Endodermal cell (in vitro differentiated cells): ENCODE data around the gene RPH3AL. TPM values are rescaled to one million over a fixed set of nuclear protein-coding genes. Genes with fewer than 3 reads are reported as not detected.
"Not testable (repeated sequence)": the region's sequence is repeated elsewhere in the genome, so short reads cannot be mapped to it uniquely, and the experiment has no call there.

ENCODE experiments used
- DNase-seq: peaks from one replicate; pipeline ENCODE4 v3.0.0-alpha.2; 2017
- H3K27ac ChIP-seq: 2 replicates; pipeline ENCODE4 v1.5.1; 2013; ENCODE audit warnings: mild to moderate bottlenecking, low read depth, low read length, moderate library complexity
- H3K27me3 ChIP-seq: 2 replicates; pipeline ENCODE4 v1.6.1; 2013; ENCODE audit warnings: mild to moderate bottlenecking, low read length, moderate library complexity; ENCODE audit not compliant: insufficient read depth, control insufficient read depth, poor library complexity, severe bottlenecking
- H3K36me3 ChIP-seq: 2 replicates; pipeline ENCODE4 v1.7.0; 2013; ENCODE audit warnings: mild to moderate bottlenecking, low read length, moderate library complexity; ENCODE audit not compliant: control insufficient read depth, insufficient read depth
- H3K4me1 ChIP-seq: one replicate; pipeline ENCODE4 v1.7.0; 2013; ENCODE audit warnings: low read length; ENCODE audit not compliant: control insufficient read depth, insufficient read depth
- H3K4me3 ChIP-seq: 2 replicates; pipeline ENCODE4 v1.5.1; 2013; ENCODE audit warnings: mild to moderate bottlenecking, low read length, moderate library complexity
- H3K9ac ChIP-seq: 2 replicates; pipeline ENCODE4 v1.6.1; 2013; ENCODE audit warnings: mild to moderate bottlenecking, low read length, moderate library complexity; ENCODE audit not compliant: poor library complexity, severe bottlenecking; ENCODE audit errors: extremely low read depth
- H3K9me3 ChIP-seq: 2 replicates; pipeline ENCODE4 v1.6.1; 2013; ENCODE audit warnings: mild to moderate bottlenecking, low read length, moderate library complexity; ENCODE audit not compliant: control insufficient read depth
- H3K27ac Mint-ChIP-seq: 2 replicates; pipeline ENCODE4 v1.8.0; 2020; ENCODE audit warnings: mixed read lengths
- H3K27me3 Mint-ChIP-seq: 2 replicates; pipeline ENCODE4 v1.8.0; 2021; ENCODE audit warnings: mild to moderate bottlenecking, mixed read lengths; ENCODE audit not compliant: insufficient read depth
- H3K36me3 Mint-ChIP-seq: 2 replicates; pipeline ENCODE4 v1.8.0; 2020; ENCODE audit warnings: low read depth, mixed read lengths
- H3K4me1 Mint-ChIP-seq: 2 replicates; pipeline ENCODE4 v1.8.0; 2020; ENCODE audit warnings: mixed read lengths
- H3K4me3 Mint-ChIP-seq: 2 replicates; pipeline ENCODE4 v1.8.0; 2020; ENCODE audit warnings: mild to moderate bottlenecking, moderate library complexity, mixed read lengths
- H3K9me3 Mint-ChIP-seq: 2 replicates; pipeline ENCODE4 v1.8.0; 2020; ENCODE audit warnings: mild to moderate bottlenecking, mixed read lengths
- WGBS, 2 experiments: methylation state at CpG; one replicate each; pipeline versions ENCODE4 v1.1.5 to v1.1.7; 2013; ENCODE audit warnings: missing lambda C conversion rate in 2 of 2, mixed read lengths in 1 of 2; ENCODE audit not compliant: insufficient coverage in 1 of 2, insufficient read length in 1 of 2; 5-methylcytosine and 5-hydroxymethylcytosine counted together
- total RNA-seq, 2 donors: library from RNA; stranded (reverse); fragmentation: NEBNext Ultra II Directional in 1 of 2; extraction: Animal tissue kit (Norgen Biotek cat#: 25700) in 1 of 2; gene quantifications; 2 replicates in 1 of 2; 3 replicates in 1 of 2; pipeline ENCODE4 v1.2.1, GENCODE V29; 2021
- TF ChIP-seq, protein P1 (sequence below): fragments of 200-600 bp; sonication (generic); conservative IDR thresholded peaks from 2 replicates; pipeline ENCODE4 v1.5.0; 2021; ENCODE audit warnings: antibody characterized with exemption, mild to moderate bottlenecking

Gene RPH3AL
- total RNA-seq, 2 donors from 2014 or later, result 14.7 to 16.9 TPM

- Histone ChIP-seq H3K27me3 (peaks cover 2% of the 10 kb centered on the region), H3K4me3 (no peak overlapping the region), H3K36me3 (no peaks in the 10 kb centered on the region), H3K4me1 (no peaks in the 10 kb centered on the region), H3K27ac (no peak overlapping the region), H3K9me3 (no peaks in the 10 kb centered on the region), H3K9ac (no peak overlapping the region)
- Mint-ChIP-seq H3K9me3 (no peaks in the 10 kb centered on the region), H3K4me1 (no peaks in the 10 kb centered on the region), H3K4me3 (no peak overlapping the region), H3K27ac (no peak overlapping the region), H3K27me3 (peaks cover 2% of the 10 kb centered on the region), H3K36me3 (no peaks in the 10 kb centered on the region)
- WGBS, 2 experiments, result 83 to 97% methylated on average over 2 to 11 of the region's 11 CpGs
- no peak for DNase-seq
- TF ChIP-seq, protein P1, sequence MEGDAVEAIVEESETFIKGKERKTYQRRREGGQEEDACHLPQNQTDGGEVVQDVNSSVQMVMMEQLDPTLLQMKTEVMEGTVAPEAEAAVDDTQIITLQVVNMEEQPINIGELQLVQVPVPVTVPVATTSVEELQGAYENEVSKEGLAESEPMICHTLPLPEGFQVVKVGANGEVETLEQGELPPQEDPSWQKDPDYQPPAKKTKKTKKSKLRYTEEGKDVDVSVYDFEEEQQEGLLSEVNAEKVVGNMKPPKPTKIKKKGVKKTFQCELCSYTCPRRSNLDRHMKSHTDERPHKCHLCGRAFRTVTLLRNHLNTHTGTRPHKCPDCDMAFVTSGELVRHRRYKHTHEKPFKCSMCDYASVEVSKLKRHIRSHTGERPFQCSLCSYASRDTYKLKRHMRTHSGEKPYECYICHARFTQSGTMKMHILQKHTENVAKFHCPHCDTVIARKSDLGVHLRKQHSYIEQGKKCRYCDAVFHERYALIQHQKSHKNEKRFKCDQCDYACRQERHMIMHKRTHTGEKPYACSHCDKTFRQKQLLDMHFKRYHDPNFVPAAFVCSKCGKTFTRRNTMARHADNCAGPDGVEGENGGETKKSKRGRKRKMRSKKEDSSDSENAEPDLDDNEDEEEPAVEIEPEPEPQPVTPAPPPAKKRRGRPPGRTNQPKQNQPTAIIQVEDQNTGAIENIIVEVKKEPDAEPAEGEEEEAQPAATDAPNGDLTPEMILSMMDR, result no peak
These were observed 180.2 kb downstream of the RPH3AL start for GRCh38 chr17:172401-172800.

GRCh38 chr17:171871-172270 is 180.7 kb downstream of the RPH3AL start:
- Mint-ChIP-seq H3K4me3 (no peak overlapping the region), H3K27me3 (no peaks in the 10 kb centered on the region), H3K36me3 (no peaks in the 10 kb centered on the region), H3K27ac (no peak overlapping the region), H3K9me3 (no peaks in the 10 kb centered on the region), H3K4me1 (no peaks in the 10 kb centered on the region)
- H3K9me3 ChIP-seq, result no peaks in the 10 kb centered on the region
- WGBS, 2 experiments, result 85 to 96% methylated on average over 5 to 12 of the region's 13 CpGs
- H3K27ac ChIP-seq, result no peak overlapping the region
- H3K9ac ChIP-seq, result no peak overlapping the region
- H3K4me3 ChIP-seq, result no peak overlapping the region
- no peaks in the 10 kb centered on the region for H3K27me3 ChIP-seq
- no peaks in the 10 kb centered on the region for H3K4me1 ChIP-seq
- TF ChIP-seq, protein P1, result no peak
- DNase-seq, result no peak
- H3K36me3 ChIP-seq, result no peaks in the 10 kb centered on the region

GRCh38 chr17:170130-170670 is 182.4 kb downstream of the RPH3AL start:
- Mint-ChIP-seq H3K27me3 (no peaks in the 10 kb centered on the region), H3K9me3 (no peaks in the 10 kb centered on the region), H3K36me3 (no peaks in the 10 kb centered on the region), H3K4me3 (no peak overlapping the region), H3K27ac (no peak overlapping the region), H3K4me1 (no peaks in the 10 kb centered on the region)
- H3K4me1 ChIP-seq, result no peaks in the 10 kb centered on the region
- WGBS, 2 experiments, result 83 to 93% methylated on average over 2 to 6 of the region's 6 CpGs
- no peak overlapping the region for H3K9ac ChIP-seq
- no peaks in the 10 kb centered on the region for H3K9me3 ChIP-seq
- TF ChIP-seq, protein P1, result no peak
- no peaks in the 10 kb centered on the region for H3K27me3 ChIP-seq
- no peak for DNase-seq
- no peak overlapping the region for H3K4me3 ChIP-seq
- H3K36me3 ChIP-seq, result no peaks in the 10 kb centered on the region
- no peak overlapping the region for H3K27ac ChIP-seq

DNA sequence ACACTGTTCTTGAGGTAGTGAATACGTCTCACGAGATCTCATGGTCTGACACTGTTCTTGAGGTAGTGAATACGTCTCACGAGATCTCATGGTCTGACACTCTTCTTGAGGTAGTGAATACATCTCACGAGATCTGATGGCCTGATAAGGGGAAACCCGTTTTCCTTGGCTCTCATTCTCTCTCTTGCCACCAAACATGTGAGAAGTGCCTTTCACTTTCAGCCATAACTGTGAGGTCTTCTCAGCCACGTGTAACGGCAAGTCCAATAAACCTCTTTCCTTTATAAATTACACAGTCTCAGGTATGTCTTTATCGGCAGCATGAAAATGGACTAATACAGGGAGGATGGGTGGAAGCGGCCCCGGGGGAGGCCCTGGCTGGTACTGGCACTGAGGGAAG is 184.0 kb downstream of the RPH3AL start:
- not testable (repeated sequence) for H3K36me3 Mint-ChIP-seq, H3K9ac ChIP-seq, H3K27me3 ChIP-seq, H3K4me1 Mint-ChIP-seq, H3K4me3 ChIP-seq, H3K27me3 Mint-ChIP-seq, H3K9me3 Mint-ChIP-seq, H3K4me3 Mint-ChIP-seq, H3K9me3 ChIP-seq, H3K27ac Mint-ChIP-seq, H3K36me3 ChIP-seq, H3K27ac ChIP-seq, DNase-seq, H3K4me1 ChIP-seq
- WGBS, 2 experiments, result 72 to 95% methylated on average over 4 to 9 of the region's 11 CpGs
